Peyer's patch (tissue), 4 donors: ENCODE data around the gene METTL15.

Experiments used
- POLR2A ChIP-seq, 2 donors: fragments of 450-650 bp; IDR thresholded peaks; one replicate each; pipeline ENCODE4 v1.5.1; 2017; ENCODE audit warnings: antibody characterized with exemption in 2 of 2, mild to moderate bottlenecking in 2 of 2, moderate library complexity in 2 of 2
- TF ChIP-seq, protein P1 (sequence below), 6 experiments: fragments of 450-650 bp in 4 of 6; fragments of 200-600 bp in 2 of 6; sonication (generic) in 1 of 6; IDR thresholded peaks; one replicate each; pipeline ENCODE4 v1.5.1; 2017 to 2019; ENCODE audit warnings: antibody characterized with exemption in 6 of 6, mild to moderate bottlenecking in 3 of 6, moderate library complexity in 1 of 6

DNA sequence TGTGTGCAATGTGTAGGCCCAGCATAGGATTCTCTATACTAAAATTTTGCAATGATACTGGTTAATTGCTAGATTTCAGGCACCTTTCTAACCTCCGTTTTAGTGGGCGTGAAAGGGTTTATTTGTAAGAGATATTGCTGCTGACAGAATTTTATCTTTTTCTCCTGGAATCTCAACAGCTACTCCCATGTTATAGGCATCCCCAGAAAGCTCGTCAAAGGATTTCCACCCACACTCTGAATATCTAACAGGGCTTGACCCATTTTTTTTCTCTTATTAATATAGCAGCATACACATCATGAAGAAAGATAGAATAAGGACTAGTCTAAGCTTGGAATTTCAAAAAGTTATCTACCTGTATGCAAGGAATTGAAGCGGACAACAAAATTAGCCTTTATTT, 124.5 kb downstream of the METTL15 start:
- TF ChIP-seq, protein P1, sequence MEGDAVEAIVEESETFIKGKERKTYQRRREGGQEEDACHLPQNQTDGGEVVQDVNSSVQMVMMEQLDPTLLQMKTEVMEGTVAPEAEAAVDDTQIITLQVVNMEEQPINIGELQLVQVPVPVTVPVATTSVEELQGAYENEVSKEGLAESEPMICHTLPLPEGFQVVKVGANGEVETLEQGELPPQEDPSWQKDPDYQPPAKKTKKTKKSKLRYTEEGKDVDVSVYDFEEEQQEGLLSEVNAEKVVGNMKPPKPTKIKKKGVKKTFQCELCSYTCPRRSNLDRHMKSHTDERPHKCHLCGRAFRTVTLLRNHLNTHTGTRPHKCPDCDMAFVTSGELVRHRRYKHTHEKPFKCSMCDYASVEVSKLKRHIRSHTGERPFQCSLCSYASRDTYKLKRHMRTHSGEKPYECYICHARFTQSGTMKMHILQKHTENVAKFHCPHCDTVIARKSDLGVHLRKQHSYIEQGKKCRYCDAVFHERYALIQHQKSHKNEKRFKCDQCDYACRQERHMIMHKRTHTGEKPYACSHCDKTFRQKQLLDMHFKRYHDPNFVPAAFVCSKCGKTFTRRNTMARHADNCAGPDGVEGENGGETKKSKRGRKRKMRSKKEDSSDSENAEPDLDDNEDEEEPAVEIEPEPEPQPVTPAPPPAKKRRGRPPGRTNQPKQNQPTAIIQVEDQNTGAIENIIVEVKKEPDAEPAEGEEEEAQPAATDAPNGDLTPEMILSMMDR (IDR thresholded peaks at IDR 0.05): no peak
- TF ChIP-seq POLR2A (IDR thresholded peaks at IDR 0.05): no peak
